IMR-90 (cell line): ENCODE measurements around the gene RPLP1. TPM values are rescaled to one million over a fixed set of nuclear protein-coding genes. Genes with fewer than 3 reads are reported as not detected.

Experiments used
- ATAC-seq: fragments of 200-7000 bp; cut with Tn5 transposase; 2 replicates; pipeline ENCODE4 v1.9.1; 2020; ENCODE audit warnings: low read depth, mild to moderate bottlenecking, moderate library complexity
- BruUV-seq: library from RNA; stranded (reverse); fragments of 400-500 nt; replicated peaks from 2 replicates; lab custom pipeline; 2021; lab: Mats Ljungman, UMichigan
- CTCF ChIA-PET: fragments of 300-600 bp; formaldehyde crosslinking; extraction: SDS; loops from one replicate; lab custom pipeline; 2021; ENCODE audit warnings: antibody characterized with exemption; lab: Yijun Ruan, JAX
- POLR2A ChIA-PET: fragments of 300-600 bp; sonication (Branson Sonifier 250); formaldehyde crosslinking; loops from one replicate; lab custom pipeline; 2022; ENCODE audit warnings: antibody characterized with exemption; ENCODE audit not compliant: unreplicated experiment; lab: Charles Lee
- DNase-seq: peaks from one replicate; pipeline ENCODE4 v3.0.0; 2013
- H2AFZ ChIP-seq: replicated peaks from 2 replicates; pipeline ENCODE3; 2013; ENCODE audit warnings: low read length, mild to moderate bottlenecking; ENCODE audit not compliant: poor library complexity
- H2AK5ac ChIP-seq: 2 replicates; pipeline ENCODE4 v1.6.1; 2013; ENCODE audit warnings: low read depth, low read length, inconsistent platforms
- H2AK9ac ChIP-seq: replicated peaks from 2 replicates; pipeline ENCODE3; 2013; ENCODE audit warnings: mild to moderate bottlenecking, low read depth, low read length, moderate library complexity; ENCODE audit not compliant: poor library complexity
- H2BK120ac ChIP-seq: 2 replicates; pipeline ENCODE4 v1.6.1; 2013; ENCODE audit warnings: low read depth, low read length, inconsistent platforms
- H2BK15ac ChIP-seq: 3 replicates; pipeline ENCODE4 v1.6.1; 2013; ENCODE audit warnings: low read depth, low read length, inconsistent platforms
- H2BK20ac ChIP-seq: 2 replicates; pipeline ENCODE4 v1.6.1; 2013; ENCODE audit warnings: low read depth, mild to moderate bottlenecking, inconsistent platforms, low read length, moderate library complexity
- H2BK5ac ChIP-seq: 2 replicates; pipeline ENCODE4 v1.6.1; 2013; ENCODE audit warnings: mild to moderate bottlenecking, low read depth, low read length, inconsistent platforms; ENCODE audit not compliant: poor library complexity, severe bottlenecking
- H3K14ac ChIP-seq: replicated peaks from 2 replicates; pipeline ENCODE4 v1.6.1; 2013; ENCODE audit warnings: low read depth, low read length, inconsistent platforms
- H3K18ac ChIP-seq: 2 replicates; pipeline ENCODE4 v1.6.1; 2013; ENCODE audit warnings: low read depth, low read length, control low read depth
- H3K23ac ChIP-seq: 2 replicates; pipeline ENCODE4 v1.6.1; 2013; ENCODE audit warnings: low read depth, low read length, inconsistent platforms
- H3K27ac ChIP-seq: 2 replicates; pipeline ENCODE4 v1.5.1; 2013; ENCODE audit warnings: mild to moderate bottlenecking, control low read depth, low read length; ENCODE audit not compliant: insufficient read depth
- H3K27me3 ChIP-seq: 2 replicates; pipeline ENCODE4 v1.6.1; 2013; ENCODE audit warnings: low read length; ENCODE audit not compliant: control insufficient read depth, insufficient read depth
- H3K36me3 ChIP-seq: 2 replicates; pipeline ENCODE4 v1.6.1; 2013; ENCODE audit warnings: low read length, mixed read lengths; ENCODE audit not compliant: control insufficient read depth, insufficient read depth
- H3K4ac ChIP-seq: 2 replicates; pipeline ENCODE4 v1.6.1; 2013; ENCODE audit warnings: low read depth, low read length, inconsistent platforms
- H3K4me1 ChIP-seq: 2 replicates; pipeline ENCODE4 v1.6.1; 2013; ENCODE audit warnings: low read length, mixed read lengths; ENCODE audit not compliant: control insufficient read depth, insufficient read depth
- H3K4me2 ChIP-seq: 2 replicates; pipeline ENCODE4 v1.6.1; 2013; ENCODE audit warnings: low read depth, mild to moderate bottlenecking, control low read depth, low read length, moderate library complexity
- H3K4me3 ChIP-seq: 2 replicates; pipeline ENCODE4 v1.5.1; 2013; ENCODE audit warnings: low read depth, mild to moderate bottlenecking, control low read depth, low read length, moderate library complexity; ENCODE audit not compliant: insufficient read depth
- H3K56ac ChIP-seq: 2 replicates; pipeline ENCODE4 v1.6.1; 2013; ENCODE audit warnings: low read length, inconsistent platforms; ENCODE audit not compliant: insufficient read depth; ENCODE audit errors: extremely low read depth
- H3K79me1 ChIP-seq, 2 experiments: 2 replicates each; pipeline ENCODE4 v1.6.1; 2013; ENCODE audit warnings: low read length in 2 of 2, inconsistent platforms in 1 of 2, low read depth in 1 of 2
- H3K9ac ChIP-seq: 2 replicates; pipeline ENCODE4 v1.6.1; 2013; ENCODE audit warnings: low read depth, low read length, control low read depth
- H3K9me1 ChIP-seq: 2 replicates; pipeline ENCODE4 v1.6.1; 2013; ENCODE audit warnings: low read length, inconsistent platforms; ENCODE audit not compliant: insufficient read depth
- H3K9me3 ChIP-seq: 2 replicates; pipeline ENCODE4 v1.6.1; 2013; ENCODE audit warnings: low read length; ENCODE audit not compliant: control insufficient read depth, insufficient read depth
- H4K20me1 ChIP-seq: 2 replicates; pipeline ENCODE4 v1.6.1; 2013; ENCODE audit warnings: low read length, inconsistent platforms; ENCODE audit not compliant: insufficient read depth
- H4K5ac ChIP-seq: 2 replicates; pipeline ENCODE4 v1.6.1; 2013; ENCODE audit warnings: mild to moderate bottlenecking, low read depth, low read length, control low read depth
- H4K8ac ChIP-seq, 2 experiments: 2 replicates each; pipeline ENCODE4 v1.6.1; 2013; ENCODE audit warnings: low read depth in 2 of 2, low read length in 2 of 2, control low read depth in 1 of 2, inconsistent platforms in 1 of 2
- H4K91ac ChIP-seq: 2 replicates; pipeline ENCODE4 v1.6.1; 2013; ENCODE audit warnings: low read depth, low read length, inconsistent platforms; ENCODE audit not compliant: insufficient read depth
- CEBPB ChIP-seq: IDR thresholded peaks from 2 replicates; pipeline ENCODE4 v1.6.1; 2012; ENCODE audit warnings: low read depth, low read length, improper control_type of control experiment
- CHD1 ChIP-seq: IDR thresholded peaks from 2 replicates; pipeline ENCODE4 v1.6.1; 2012; ENCODE audit warnings: low read depth, low read length, improper control_type of control experiment
- CTCF ChIP-seq: conservative IDR thresholded peaks from 2 replicates; pipeline ENCODE4 v1.5.1; 2012; ENCODE audit warnings: mild to moderate bottlenecking, low read depth, low read length, improper control_type of control experiment
- ELK1 ChIP-seq: fragments of 150-350 bp; IDR thresholded peaks from 2 replicates; pipeline ENCODE4 v1.6.1; 2016; ENCODE audit warnings: low read depth, mild to moderate bottlenecking, low read length, moderate library complexity, borderline replicate concordance
- MXI1 ChIP-seq: IDR thresholded peaks from 2 replicates; pipeline ENCODE4 v1.6.1; 2012; ENCODE audit warnings: low read depth, mild to moderate bottlenecking, low read length, moderate library complexity, borderline replicate concordance
- NFE2L2 ChIP-seq: fragments of 150-350 bp; IDR thresholded peaks from 2 replicates; pipeline ENCODE4 v1.6.1; 2016; ENCODE audit warnings: low read depth, mild to moderate bottlenecking, low read length
- RCOR1 ChIP-seq: IDR thresholded peaks from 2 replicates; pipeline ENCODE4 v1.6.1; 2012; ENCODE audit warnings: mild to moderate bottlenecking, low read length, improper control_type of control experiment; ENCODE audit not compliant: insufficient replicate concordance
- RFX5 ChIP-seq: IDR thresholded peaks from 2 replicates; pipeline ENCODE4 v1.8.0; 2012; ENCODE audit warnings: low read depth, mild to moderate bottlenecking, low read length, moderate library complexity
- SMC3 ChIP-seq: fragments of 150-350 bp; IDR thresholded peaks from 2 replicates; pipeline ENCODE4 v1.6.1; 2016; ENCODE audit warnings: low read depth, mild to moderate bottlenecking, antibody characterized with exemption, low read length, moderate library complexity
- WGBS, 2 experiments: methylation state at CpG; one replicate each; pipeline versions ENCODE4 v1.1.5 to v1.1.7; 2013; ENCODE audit warnings: missing lambda C conversion rate in 2 of 2; ENCODE audit not compliant: insufficient read length in 1 of 2; ENCODE audit errors: extremely low coverage in 2 of 2; 5-methylcytosine and 5-hydroxymethylcytosine counted together
- dilution Hi-C: fragments of 300-500 bp; cut with HindIII; formaldehyde crosslinking; loops from one replicate; pipeline ENCODE4 v1.14.3; 2018; ENCODE audit warnings: low sequenced_read_pairs; ENCODE audit not compliant: unreplicated experiment
- in situ Hi-C: fragments of 300-500 bp; cut with MboI; formaldehyde crosslinking; loops from 3 replicates; pipeline ENCODE4 v1.14.3; 2019; ENCODE audit warnings: low sequenced_read_pairs, inconsistent platforms, mixed read lengths
- intact Hi-C: fragments of 100-400 bp; cut with micrococcal nuclease; formaldehyde crosslinking; loops from 2 replicates; pipeline ENCODE4 v1.10.0; 2022
- polyA plus RNA-seq, 3 experiments: library from polyadenylated mRNA; depleted of rRNA; stranded (reverse); fragments of >200 nt; gene quantifications; 2 replicates each; pipeline ENCODE4 v1.2.3, GENCODE V29; 2012; ENCODE audit warnings: low replicate concordance in 1 of 3
- total RNA-seq: library from RNA; depleted of rRNA; stranded (reverse); fragments of >200 nt; gene quantifications from 2 replicates; pipeline ENCODE4 v1.2.3, GENCODE V29; 2012

Gene RPLP1
- total and polyA plus RNA-seq, 2 of the 4 experiments (the other 2 are of a cell fraction), result 97.0 to 1,440 TPM

DNA sequence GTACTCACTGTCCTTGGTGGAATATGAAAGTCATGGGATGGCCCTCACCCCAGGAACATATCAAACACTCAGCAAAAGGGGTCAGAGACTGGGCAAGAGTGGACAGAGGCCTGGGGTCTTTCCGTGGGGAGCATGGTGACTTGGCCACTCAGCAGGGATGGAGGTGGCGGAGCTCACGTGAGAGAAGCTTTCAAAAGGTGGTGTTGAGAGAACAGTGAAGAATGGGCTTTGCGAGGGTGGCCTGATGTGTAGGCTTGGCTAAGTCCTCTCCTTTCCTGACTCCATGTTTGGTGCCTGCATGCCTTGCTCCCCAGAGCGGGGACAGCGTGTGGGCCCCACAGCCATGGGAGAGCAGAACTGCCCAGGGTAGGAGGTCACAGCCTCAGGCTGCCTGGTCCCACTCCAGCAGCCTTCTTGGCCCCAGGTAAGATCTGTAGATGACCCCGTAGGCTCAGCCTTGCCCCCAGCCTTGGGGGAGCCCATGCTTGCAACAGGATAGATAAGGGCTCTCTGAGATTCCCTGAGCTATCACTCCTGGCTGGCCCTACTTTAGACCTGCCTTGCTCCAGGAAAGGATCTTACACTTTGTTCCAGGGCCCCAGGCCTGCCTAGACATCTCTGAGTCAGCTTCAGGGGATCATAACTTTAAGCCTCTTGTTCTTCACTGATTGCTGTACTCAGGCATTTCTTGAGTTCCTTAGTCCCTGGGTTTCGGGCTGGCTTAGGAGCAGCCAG is 17.0 kb downstream of the RPLP1 start:
- intact Hi-C loops (loop anchor here (10.0 kb wide), 2 partner anchors 505 to 1405 kb away; no protein-coding TSS in a partner anchor), in situ Hi-C loops (loop anchor here (10.0 kb wide), 1 partner anchor 1015 kb away; no protein-coding TSS in a partner anchor), dilution Hi-C loops (no loop called here)
- Histone ChIP-seq H2BK5ac (no peak overlapping the region), H3K9me3 (no peaks in the 10 kb centered on the region), H3K27ac (no peak overlapping the region), H2BK15ac (no peak overlapping the region), H3K36me3 (no peaks in the 10 kb centered on the region), H4K5ac (no peak overlapping the region), H3K23ac (no peak overlapping the region), H3K56ac (no peak overlapping the region), H2AK9ac (peak overlapping the region; percentile 39), H3K4me1 (peaks cover 11% of the 10 kb centered on the region), H3K4me2 (no peak overlapping the region), H4K8ac (no peak overlapping the region), H3K14ac (no peak overlapping the region), H3K18ac (no peak overlapping the region), H2AK5ac (peak overlapping the region; percentile 60; the same call in 1 of the 2 replicates), H3K79me1 (no peaks in the 10 kb centered on the region), H2BK20ac (no peak overlapping the region), H2AFZ (no peak overlapping the region), H3K27me3 (peaks cover 2% of the 10 kb centered on the region; the same call in 1 of the 2 replicates), H4K91ac (no peak overlapping the region), H4K20me1 (no peaks in the 10 kb centered on the region; the same call in 1 of the 2 replicates), H3K4me3 (no peak overlapping the region), H3K9ac (no peak overlapping the region), H3K9me1 (peaks cover 9% of the 10 kb centered on the region), H3K4ac (no peak overlapping the region), H2BK120ac (no peak overlapping the region)
- TF ChIP-seq SMC3 (no peak), CTCF (no peak), RCOR1 (no peak), CEBPB (no peak), MXI1 (no peak), ELK1 (no peak), RFX5 (no peak), NFE2L2 (no peak), CHD1 (no peak)
- peak; percentile 56 for DNase-seq
- ChIA-PET POLR2A (no interaction called here), CTCF (no interaction called here)
- ATAC-seq, result peak; percentile 40
- no TSS peak for BruUV-seq
- WGBS, 2 experiments, result 100% methylated on average over 3 of the region's 8 CpGs; no CpG with 5 or more reads in 1 of the 2 experiments
